Tibial nerve (tissue), 4 donors: Measurements from ENCODE around the gene AHRR. TPM values are rescaled to one million over a fixed set of nuclear protein-coding genes. Genes with fewer than 3 reads are reported as not detected.

Experiments used
- DNase-seq, 2 donors: peaks; one replicate each; pipeline ENCODE4 v3.0.0-alpha.2; 2019; ENCODE audit warnings: low spot score in 2 of 2
- H3K27ac ChIP-seq, 4 donors: fragments of 200-600 bp; sonication (generic) in 3 of 4; one replicate each; pipeline ENCODE4 v1.5.1; 2017 to 2019; ENCODE audit warnings: mild to moderate bottlenecking in 1 of 4
- H3K27me3 ChIP-seq, 2 donors: fragments of 200-600 bp; sonication (generic) in 1 of 2; one replicate each; pipeline versions ENCODE4 v1.5.1 to v1.6.0; 2017 to 2019
- H3K36me3 ChIP-seq, 3 donors: fragments of 200-600 bp; sonication (generic); one replicate each; pipeline ENCODE4 v1.5.1; 2018 to 2019
- H3K4me1 ChIP-seq, 4 donors: fragments of 200-600 bp; sonication (generic) in 3 of 4; one replicate each; pipeline ENCODE4 v1.5.1; 2017 to 2019
- H3K4me3 ChIP-seq, 4 donors: fragments of 200-600 bp; sonication (generic) in 3 of 4; one replicate each; pipeline ENCODE4 v1.5.1; 2017 to 2019; ENCODE audit warnings: mild to moderate bottlenecking in 1 of 4, moderate library complexity in 1 of 4
- H3K9me3 ChIP-seq, 4 donors: fragments of 200-600 bp; sonication (generic) in 3 of 4; one replicate each; pipeline ENCODE4 v1.5.1; 2017 to 2019
- EP300 ChIP-seq, 2 donors: sonication (generic); formaldehyde crosslinking; IDR thresholded peaks; one replicate each; pipeline ENCODE4 v1.6.1; 2017; ENCODE audit warnings: antibody characterized with exemption in 2 of 2, mild to moderate bottlenecking in 1 of 2
- POLR2A ChIP-seq, 2 donors: fragments of 450-650 bp; IDR thresholded peaks; one replicate each; pipeline ENCODE4 v1.6.1; 2017; ENCODE audit warnings: antibody characterized with exemption in 2 of 2, mild to moderate bottlenecking in 2 of 2, moderate library complexity in 2 of 2
- WGBS, 2 donors: methylation state at CpG; one replicate each; pipeline ENCODE4 v1.1.5; 2018; 5-methylcytosine and 5-hydroxymethylcytosine counted together
- total RNA-seq, 4 donors: library from RNA; depleted of rRNA; stranded (reverse); fragments of >200 nt; gene quantifications; one replicate each; pipeline ENCODE4 v1.1.0, GENCODE V29; 2016
- TF ChIP-seq, protein P1 (sequence below), 5 experiments: fragments of 200-600 bp in 3 of 5; fragments of 450-650 bp in 2 of 5; sonication (generic) in 3 of 5; IDR thresholded peaks; one replicate each; pipeline ENCODE4 v1.5.1; 2016 to 2019; ENCODE audit warnings: antibody characterized with exemption in 5 of 5, mild to moderate bottlenecking in 3 of 5, moderate library complexity in 2 of 5

AHRR gene
- total RNA-seq, 4 donors from 2014 or later, result 1.0 to 4.8 (median 1.2) TPM; not detected in 1

- Histone ChIP-seq H3K9me3 (peaks cover 0 to 5% (median 1%) of the 10 kb centered on the region in 4 donors), H3K36me3 (peaks cover 6 to 100% (median 34%) of the 10 kb centered on the region in 3 donors), H3K27me3 (no peaks in the 10 kb centered on the region), H3K4me3 (no peak overlapping the region), H3K4me1 (no peaks in the 10 kb centered on the region), H3K27ac (no peak overlapping the region)
- TF ChIP-seq, protein P1, sequence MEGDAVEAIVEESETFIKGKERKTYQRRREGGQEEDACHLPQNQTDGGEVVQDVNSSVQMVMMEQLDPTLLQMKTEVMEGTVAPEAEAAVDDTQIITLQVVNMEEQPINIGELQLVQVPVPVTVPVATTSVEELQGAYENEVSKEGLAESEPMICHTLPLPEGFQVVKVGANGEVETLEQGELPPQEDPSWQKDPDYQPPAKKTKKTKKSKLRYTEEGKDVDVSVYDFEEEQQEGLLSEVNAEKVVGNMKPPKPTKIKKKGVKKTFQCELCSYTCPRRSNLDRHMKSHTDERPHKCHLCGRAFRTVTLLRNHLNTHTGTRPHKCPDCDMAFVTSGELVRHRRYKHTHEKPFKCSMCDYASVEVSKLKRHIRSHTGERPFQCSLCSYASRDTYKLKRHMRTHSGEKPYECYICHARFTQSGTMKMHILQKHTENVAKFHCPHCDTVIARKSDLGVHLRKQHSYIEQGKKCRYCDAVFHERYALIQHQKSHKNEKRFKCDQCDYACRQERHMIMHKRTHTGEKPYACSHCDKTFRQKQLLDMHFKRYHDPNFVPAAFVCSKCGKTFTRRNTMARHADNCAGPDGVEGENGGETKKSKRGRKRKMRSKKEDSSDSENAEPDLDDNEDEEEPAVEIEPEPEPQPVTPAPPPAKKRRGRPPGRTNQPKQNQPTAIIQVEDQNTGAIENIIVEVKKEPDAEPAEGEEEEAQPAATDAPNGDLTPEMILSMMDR (IDR thresholded peaks at IDR 0.05), result no peak
- TF ChIP-seq EP300 (IDR thresholded peaks at IDR 0.05) (no peak), POLR2A (IDR thresholded peaks at IDR 0.05) (no peak)
- DNase-seq, result no peak
- 90 to 96% methylated on average over 18 to 19 of the region's 19 CpGs for WGBS, 2 donors
These were observed 135.9 kb downstream of the AHRR start for GRCh38 chr5:457195-457961.

GRCh38 chr5:458547-459353, 137.2 kb downstream of the AHRR start:
- Histone ChIP-seq H3K4me1 (no peaks in the 10 kb centered on the region), H3K27ac (no peak overlapping the region), H3K36me3 (peaks cover 6 to 98% (median 27%) of the 10 kb centered on the region in 3 donors), H3K27me3 (no peaks in the 10 kb centered on the region), H3K4me3 (no peak overlapping the region), H3K9me3 (no peaks in the 10 kb centered on the region)
- no peak for DNase-seq
- TF ChIP-seq POLR2A (IDR thresholded peaks at IDR 0.05), result no peak
- TF ChIP-seq, protein P1 (IDR thresholded peaks at IDR 0.05), result no peak
- WGBS, 2 donors, result 80 to 81% methylated on average over 17 of the region's 17 CpGs

DNA sequence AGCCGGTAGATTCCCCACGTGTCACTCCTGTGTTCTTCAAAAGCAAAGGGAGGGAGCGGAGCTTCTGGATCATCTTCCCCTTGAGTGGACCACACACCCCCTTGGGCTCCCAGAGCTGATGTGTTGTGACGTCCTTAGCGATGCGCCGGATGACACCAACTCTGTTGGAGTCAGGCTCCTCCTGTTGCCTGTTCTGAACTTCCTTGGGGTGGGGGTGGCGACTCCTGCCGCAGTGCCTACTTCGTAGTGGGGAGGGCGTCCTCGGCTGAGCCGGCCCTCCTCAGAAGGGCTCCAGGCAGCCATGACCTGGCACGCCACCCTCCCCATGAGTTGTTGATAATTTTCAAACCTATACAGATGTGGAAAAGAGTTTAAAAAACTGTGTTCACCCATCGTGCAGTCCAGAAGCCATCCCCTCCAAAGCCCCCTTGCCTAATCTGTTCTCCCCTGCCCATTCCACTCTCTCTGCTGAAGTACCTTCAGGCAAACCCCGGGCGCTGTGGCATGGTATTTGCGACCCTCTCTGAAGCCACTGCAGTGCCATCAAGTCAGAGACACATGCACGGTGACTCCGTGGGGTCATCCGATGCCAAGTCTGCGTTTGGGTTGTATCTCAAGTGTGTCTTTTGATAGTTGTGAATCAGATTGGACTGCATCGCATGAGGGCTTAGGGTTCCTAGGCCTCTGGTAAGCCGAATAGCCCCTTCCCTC, 138.2 kb downstream of the AHRR start:
- H3K27ac ChIP-seq, result no peak overlapping the region
- no peaks in the 10 kb centered on the region for H3K4me1 ChIP-seq
- DNase-seq, result no peak
- H3K27me3 ChIP-seq, result no peaks in the 10 kb centered on the region
- H3K9me3 ChIP-seq, result no peaks in the 10 kb centered on the region
- 91 to 95% methylated on average over 24 of the region's 24 CpGs for WGBS, 2 donors
- no peak overlapping the region for H3K4me3 ChIP-seq
- TF ChIP-seq, protein P1 (IDR thresholded peaks at IDR 0.05), result no peak
- TF ChIP-seq POLR2A (IDR thresholded peaks at IDR 0.05) (no peak), EP300 (IDR thresholded peaks at IDR 0.05) (no peak)
- peaks cover 6 to 98% (median 25%) of the 10 kb centered on the region in 3 donors for H3K36me3 ChIP-seq

DNA sequence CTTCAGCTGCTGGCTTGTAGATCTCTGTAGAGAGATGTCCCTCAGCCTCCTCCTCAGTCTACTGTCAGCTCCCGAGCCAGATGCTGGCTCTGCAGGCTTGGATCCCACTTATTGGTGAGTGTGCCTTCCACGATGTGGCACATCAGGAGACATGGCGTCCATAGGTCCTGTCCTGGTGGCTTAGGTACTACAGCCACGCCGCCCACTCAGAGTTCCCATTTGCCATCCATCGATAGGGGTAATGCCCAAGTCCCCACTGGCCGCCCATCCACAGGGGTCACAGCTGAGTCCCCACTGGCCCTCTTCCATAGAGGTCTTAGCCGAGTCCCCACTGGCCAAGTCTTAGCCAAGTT, 138.7 kb downstream of the AHRR start:
- H3K4me1 ChIP-seq, result no peaks in the 10 kb centered on the region
- no peaks in the 10 kb centered on the region for H3K27me3 ChIP-seq
- peaks cover 6 to 98% (median 21%) of the 10 kb centered on the region in 3 donors for H3K36me3 ChIP-seq
- no peak for TF ChIP-seq POLR2A (IDR thresholded peaks at IDR 0.05)
- TF ChIP-seq, protein P1 (IDR thresholded peaks at IDR 0.05), result no peak
- H3K27ac ChIP-seq, result no peak overlapping the region
- no peak overlapping the region for H3K4me3 ChIP-seq
- H3K9me3 ChIP-seq, result no peaks in the 10 kb centered on the region
- no peak for DNase-seq
- WGBS, 2 donors, result 86 to 96% methylated on average over 7 to 8 of the region's 8 CpGs
